H1 (cell line): Measurements from ENCODE around the gene CCDC106. TPM values are rescaled to one million over a fixed set of nuclear protein-coding genes. Genes with fewer than 3 reads are reported as not detected.

Experiments
- CTCF ChIA-PET: fragments of 300-600 bp; sonication (Branson Sonifier 250); formaldehyde crosslinking; loops from one replicate; lab custom pipeline; 2021; ENCODE audit not compliant: partially characterized antibody; lab: Charles Lee
- POLR2A ChIA-PET: fragments of 300-600 bp; sonication (Branson Sonifier 250); formaldehyde crosslinking; loops from one replicate; lab custom pipeline; 2021; ENCODE audit warnings: inconsistent platforms; ENCODE audit not compliant: partially characterized antibody; lab: Charles Lee
- DNase-seq, 2 experiments: peaks; one replicate each; pipeline versions ENCODE4 v3.0.0 to v3.0.0-alpha.2; 2010 to 2022; ENCODE audit warnings: low spot score in 2 of 2, low read depth in 1 of 2, mixed read lengths in 1 of 2
- FAIRE-seq: peaks from 2 replicates; lab custom pipeline; 2011; peaks lifted over from hg19 to GRCh38; lab: Jason Lieb, UNC
- H2AFZ ChIP-seq: 2 replicates; pipeline ENCODE4 v1.8.1; 2012; ENCODE audit warnings: low read length, inconsistent platforms
- H2AK5ac ChIP-seq: 2 replicates; pipeline ENCODE4 v1.6.1; 2013; ENCODE audit warnings: low read depth, low read length
- H2BK120ac ChIP-seq: replicated peaks from 2 replicates; pipeline ENCODE3; 2013; ENCODE audit warnings: low read depth, low read length, inconsistent platforms
- H2BK12ac ChIP-seq: 2 replicates; pipeline ENCODE4 v1.6.1; 2013; ENCODE audit warnings: low read depth, low read length
- H2BK15ac ChIP-seq: 2 replicates; pipeline ENCODE4 v1.6.1; 2013; ENCODE audit warnings: low read length
- H2BK20ac ChIP-seq: 2 replicates; pipeline ENCODE4 v1.6.1; 2013; ENCODE audit warnings: low read length
- H2BK5ac ChIP-seq: 2 replicates; pipeline ENCODE4 v1.6.1; 2013; ENCODE audit warnings: low read depth, low read length
- H3K14ac ChIP-seq: 2 replicates; pipeline ENCODE4 v1.6.1; 2013; ENCODE audit warnings: inconsistent platforms; ENCODE audit not compliant: insufficient read length
- H3K18ac ChIP-seq: 2 replicates; pipeline ENCODE4 v1.6.1; 2013; ENCODE audit warnings: low read length; ENCODE audit errors: extremely low read depth
- H3K23ac ChIP-seq: 2 replicates; pipeline ENCODE4 v1.6.1; 2013; ENCODE audit warnings: inconsistent platforms; ENCODE audit not compliant: insufficient read length
- H3K23me2 ChIP-seq: 2 replicates; pipeline ENCODE4 v1.6.1; 2013; ENCODE audit warnings: low read depth, low read length
- H3K27ac ChIP-seq: 2 replicates; pipeline ENCODE4 v1.6.1; 2011; ENCODE audit warnings: low read depth, low read length, inconsistent platforms
- H3K27me3 ChIP-seq, 4 experiments: replicated peaks in 1 of 4; 1 replicate in 1 of 4; 2 replicates in 3 of 4; pipeline versions ENCODE4 v1.6.1 to v1.8.1; 2011 to 2013; ENCODE audit warnings: low read length in 3 of 4, mild to moderate bottlenecking in 3 of 4, inconsistent platforms in 2 of 4, mixed read lengths in 2 of 4, moderate library complexity in 1 of 4; ENCODE audit not compliant: control insufficient read depth in 3 of 4, insufficient read depth in 3 of 4; ENCODE audit errors: extremely low read depth in 1 of 4
- H3K36me3 ChIP-seq, 4 experiments: 2 replicates each; pipeline versions ENCODE4 v1.6.1 to v1.8.1; 2011 to 2013; ENCODE audit warnings: mild to moderate bottlenecking in 4 of 4, low read length in 3 of 4, moderate library complexity in 2 of 4, control low read depth in 1 of 4, inconsistent platforms in 1 of 4; ENCODE audit not compliant: insufficient read depth in 4 of 4, control insufficient read depth in 2 of 4
- H3K4ac ChIP-seq: replicated peaks from 2 replicates; pipeline ENCODE3; 2013; ENCODE audit warnings: low read length, low read depth, mixed read lengths, inconsistent platforms; ENCODE audit not compliant: insufficient read length
- H3K4me1 ChIP-seq, 4 experiments: replicated peaks in 1 of 4; 1 replicate in 1 of 4; 2 replicates in 3 of 4; pipeline versions ENCODE4 v1.6.1 to v1.8.1; 2011 to 2013; ENCODE audit warnings: low read length in 3 of 4, inconsistent platforms in 2 of 4, mixed read lengths in 1 of 4; ENCODE audit not compliant: insufficient read depth in 4 of 4, control insufficient read depth in 3 of 4
- H3K4me2 ChIP-seq, 2 experiments: 2 replicates each; pipeline versions ENCODE4 v1.6.1 to v1.8.1; 2011 to 2013; ENCODE audit warnings: low read depth in 2 of 2, low read length in 2 of 2, control low read depth in 1 of 2, inconsistent platforms in 1 of 2, mild to moderate bottlenecking in 1 of 2; ENCODE audit not compliant: insufficient read depth in 1 of 2
- H3K4me3 ChIP-seq, 4 experiments: fragments of 200-600, 300-600 bp in 1 of 4; sonication (generic), shearing (Covaris generic), sonication (Bioruptor Twin) in 1 of 4; 2 replicates each; pipeline versions ENCODE4 v1.5.1 to v1.8.1; 2011 to 2016; ENCODE audit warnings: low read length in 4 of 4, low read depth in 3 of 4, control low read depth in 2 of 4, inconsistent platforms in 2 of 4, mild to moderate bottlenecking in 2 of 4, mixed read lengths in 1 of 4, moderate library complexity in 1 of 4; ENCODE audit not compliant: insufficient read depth in 2 of 4; ENCODE audit errors: extremely low read depth in 1 of 4
- H3K56ac ChIP-seq: replicated peaks from 2 replicates; pipeline ENCODE3; 2013; ENCODE audit warnings: low read depth, mild to moderate bottlenecking, mixed read lengths, low read length, inconsistent platforms; ENCODE audit not compliant: insufficient read length
- H3K79me1 ChIP-seq: 2 replicates; pipeline ENCODE4 v1.6.1; 2013; ENCODE audit warnings: low read depth, low read length, control low read depth
- H3K79me2 ChIP-seq, 2 experiments: 2 replicates each; pipeline versions ENCODE4 v1.6.1 to v1.8.1; 2012 to 2013; ENCODE audit warnings: low read length in 2 of 2, mild to moderate bottlenecking in 2 of 2, inconsistent platforms in 1 of 2; ENCODE audit not compliant: insufficient read depth in 2 of 2, control insufficient read depth in 1 of 2
- H3K9ac ChIP-seq, 4 experiments: replicated peaks in 1 of 4; 1 replicate in 1 of 4; 2 replicates in 3 of 4; pipeline versions ENCODE4 v1.6.1 to v1.8.1; 2011 to 2013; ENCODE audit warnings: low read depth in 3 of 4, low read length in 3 of 4, control low read depth in 2 of 4, mild to moderate bottlenecking in 2 of 4, moderate library complexity in 2 of 4, inconsistent platforms in 1 of 4; ENCODE audit errors: extremely low read depth in 1 of 4
- H3K9me3 ChIP-seq, 2 experiments: 2 replicates each; pipeline versions ENCODE4 v1.6.1 to v1.8.1; 2012 to 2013; ENCODE audit warnings: mild to moderate bottlenecking in 2 of 2, moderate library complexity in 2 of 2, control low read depth in 1 of 2, inconsistent platforms in 1 of 2, low read depth in 1 of 2, low read length in 1 of 2, mixed read lengths in 1 of 2; ENCODE audit not compliant: insufficient read depth in 2 of 2
- H4K20me1 ChIP-seq, 2 experiments: replicated peaks in 1 of 2; 2 replicates each; pipeline versions ENCODE3 to v1.8.1; 2011 to 2013; ENCODE audit warnings: inconsistent platforms in 2 of 2, low read length in 2 of 2, mild to moderate bottlenecking in 1 of 2; ENCODE audit not compliant: insufficient read depth in 2 of 2, control insufficient read depth in 1 of 2
- H4K5ac ChIP-seq: 2 replicates; pipeline ENCODE4 v1.6.1; 2013; ENCODE audit warnings: low read length, low read depth, mixed read lengths, inconsistent platforms; ENCODE audit not compliant: insufficient read length
- H4K8ac ChIP-seq: 2 replicates; pipeline ENCODE4 v1.8.0; 2013; ENCODE audit warnings: mild to moderate bottlenecking, moderate library complexity, low read length, inconsistent platforms; ENCODE audit not compliant: insufficient read depth; ENCODE audit errors: extremely low read depth
- H4K91ac ChIP-seq: replicated peaks from 2 replicates; pipeline ENCODE3; 2013; ENCODE audit warnings: low read length, mixed read lengths, inconsistent platforms; ENCODE audit not compliant: insufficient read length
- CBX5 ChIP-seq: fragments of 300-800, 300-1000 bp; sonication (generic); IDR thresholded peaks from 2 replicates; pipeline ENCODE4 v1.7.1; 2016; ENCODE audit warnings: antibody characterized with exemption, low read length, low read depth
- CREB1 ChIP-seq: IDR thresholded peaks from 2 replicates; pipeline ENCODE4 v1.6.1; 2012; ENCODE audit warnings: inconsistent platforms
- CTBP2 ChIP-seq: IDR thresholded peaks from 2 replicates; pipeline ENCODE4 v1.7.0; 2011; ENCODE audit warnings: borderline replicate concordance, mild to moderate bottlenecking, moderate library complexity, mixed read lengths, low read length; ENCODE audit not compliant: insufficient read depth, insufficient read length
- EP300 ChIP-seq, 2 experiments: IDR thresholded peaks; 1 replicate in 1 of 2; 2 replicates in 1 of 2; pipeline ENCODE4 v1.6.1; 2011 to 2012; ENCODE audit warnings: low read depth in 2 of 2, low read length in 2 of 2, mild to moderate bottlenecking in 2 of 2, borderline replicate concordance in 1 of 2, inconsistent platforms in 1 of 2, moderate library complexity in 1 of 2
- PHF8 ChIP-seq: fragments of 200-600 bp; sonication (generic); conservative IDR thresholded peaks from 2 replicates; pipeline ENCODE4 v1.7.1; 2012; ENCODE audit warnings: low read depth, mild to moderate bottlenecking, inconsistent platforms, low read length, moderate library complexity
- RAD21 ChIP-seq, 2 experiments: IDR thresholded peaks in 1 of 2; conservative IDR thresholded peaks in 1 of 2; 2 replicates each; pipeline ENCODE4 v1.6.1; 2011; ENCODE audit warnings: low read depth in 2 of 2, low read length in 2 of 2, improper control_type of control experiment in 1 of 2, inconsistent platforms in 1 of 2, mild to moderate bottlenecking in 1 of 2, moderate library complexity in 1 of 2
- RXRA ChIP-seq: IDR thresholded peaks from 2 replicates; pipeline ENCODE4 v1.6.1; 2011; ENCODE audit warnings: low read depth, mild to moderate bottlenecking, low read length, moderate library complexity; ENCODE audit not compliant: insufficient read depth
- WGBS, 2 experiments: shearing (Covaris generic) in 1 of 2; methylation state at CpG; one replicate each; pipeline versions ENCODE4 v1.1.6 to v1.1.7; 2013 to 2015; ENCODE audit warnings: low lambda C conversion rate in 2 of 2, mixed read lengths in 2 of 2, inconsistent platforms in 1 of 2, low coverage in 1 of 2, missing lambda C conversion rate in 1 of 2; ENCODE audit not compliant: insufficient replicate concordance in 2 of 2, insufficient coverage in 1 of 2, insufficient read length in 1 of 2; ENCODE audit errors: extremely low coverage in 1 of 2, missing lambda C conversion rate in 1 of 2; 5-methylcytosine and 5-hydroxymethylcytosine counted together
- polyA plus RNA-seq, 7 experiments: library from polyadenylated mRNA; depleted of rRNA in 3 of 7; stranded (reverse) in 5 of 7; unstranded in 2 of 7; fragments of >200 nt in 5 of 7; fragments of 200-250 nt in 2 of 7; gene quantifications; 1 replicate in 5 of 7; 2 replicates in 1 of 7; 4 replicates in 1 of 7; pipeline versions ENCODE4 v1.2.1 to v1.2.3, GENCODE V29; 2011 to 2013; ENCODE audit warnings: missing spikeins in 2 of 7, mixed read lengths in 2 of 7
- total RNA-seq: library from RNA; stranded (reverse); fragmentation: NEBNext Ultra II Directional; extraction: Animal tissue kit (Norgen Biotek cat#: 25700); gene quantifications from 2 replicates; pipeline ENCODE4 v1.2.1, GENCODE V29; 2021
- TF ChIP-seq, protein P1 (sequence below): IDR thresholded peaks from 2 replicates; pipeline ENCODE4 v1.6.1; 2011; ENCODE audit warnings: low read depth, mild to moderate bottlenecking, low read length; ENCODE audit not compliant: insufficient read depth

The CCDC106 gene
- total and polyA plus RNA-seq, 2 of the 8 experiments (the other 6 are each of a cell fraction or from before 2014, with no cell fraction given), result 12.0 to 20.1 TPM

DNA sequence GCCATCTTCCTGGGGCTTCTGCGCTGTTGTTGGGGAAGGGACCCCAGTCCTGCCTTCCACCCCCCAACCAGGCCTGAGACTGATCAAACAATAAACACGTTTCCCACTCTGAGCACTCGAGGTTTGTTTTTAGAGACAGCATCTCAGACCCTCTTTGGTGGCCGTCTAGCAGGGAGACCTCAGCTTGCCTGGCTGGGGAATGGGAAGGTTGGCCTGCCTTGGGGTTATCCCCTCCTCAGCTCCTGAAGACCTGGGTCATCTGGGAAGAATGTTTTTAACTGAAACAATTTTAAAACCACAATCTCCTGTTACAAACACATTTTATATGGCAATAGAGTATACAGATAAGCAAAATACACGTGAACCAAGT lies 2.5 kb upstream of the CCDC106 start:
- H4K91ac ChIP-seq, result no peak overlapping the region
- no peak for FAIRE-seq

More for the DNA sequence above, 2.5 kb upstream of the CCDC106 start:
- Histone ChIP-seq H3K9ac (no peak overlapping the region), H3K14ac (no peak overlapping the region), H3K4ac (no peak overlapping the region), H2BK120ac (no peak overlapping the region), H3K79me1 (peaks cover 11% of the 10 kb centered on the region), H2BK5ac (no peak overlapping the region), H4K5ac (no peak overlapping the region), H2AK5ac (no peak overlapping the region), H3K56ac (no peak overlapping the region), H3K4me1 (peaks cover 0 to 18% (median 10%) of the 10 kb centered on the region in 4 experiments; a peak in 6 of 7 replicates), H3K4me2 (no peak overlapping the region; a peak in 1 of 4 replicates), H2BK15ac (no peak overlapping the region), H3K79me2 (peaks cover 4 to 21% of the 10 kb centered on the region in 2 experiments; a peak in 3 of 4 replicates), H3K23me2 (peaks cover 35% of the 10 kb centered on the region), H2BK20ac (no peak overlapping the region), H2AFZ (no peak overlapping the region), H3K18ac (no peak overlapping the region), H3K23ac (no peak overlapping the region), H3K27me3 (no peaks in the 10 kb centered on the region), H3K36me3 (peaks cover 7 to 13% (median 11%) of the 10 kb centered on the region in 4 experiments), H2BK12ac (no peak overlapping the region), H3K4me3 (no peak overlapping the region), H4K20me1 (peaks cover 0 to 4% of the 10 kb centered on the region in 2 experiments), H3K27ac (no peak overlapping the region), H4K8ac (no peak overlapping the region), H3K9me3 (no peaks in the 10 kb centered on the region)
- POLR2A ChIA-PET, result interaction anchor here (0.7 to 9.2 kb wide), 6 partner anchors 11 to 240 kb away, joined by 3 to 96 read pairs (median 3); partner anchors contain the start of genes FIZ1 and ZNF784
- WGBS, 2 experiments, result 88% methylated on average over 5 of the region's 5 CpGs; no CpG with 5 or more reads in 1 of the 2 experiments
- no peak for DNase-seq
- TF ChIP-seq RXRA, result no peak
- TF ChIP-seq CREB1, result no peak
- TF ChIP-seq, protein P1, sequence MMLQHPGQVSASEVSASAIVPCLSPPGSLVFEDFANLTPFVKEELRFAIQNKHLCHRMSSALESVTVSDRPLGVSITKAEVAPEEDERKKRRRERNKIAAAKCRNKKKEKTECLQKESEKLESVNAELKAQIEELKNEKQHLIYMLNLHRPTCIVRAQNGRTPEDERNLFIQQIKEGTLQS, result no peak
- no peak for TF ChIP-seq CBX5
- TF ChIP-seq EP300 (IDR thresholded peaks at IDR 0.05; ENCODE audit: borderline replicate concordance in 1 of 2, low read depth in 2 of 2, low read length in 2 of 2), result no peak
- TF ChIP-seq PHF8, result no peak
- no peak for TF ChIP-seq CTBP2
- TF ChIP-seq RAD21 (IDR thresholded peaks at IDR 0.05 in 1 of 2, conservative IDR thresholded peaks at IDR 0.05 in 1 of 2; ENCODE audit: low read depth in 2 of 2, low read length in 2 of 2), result no peak
- CTCF ChIA-PET, result interaction anchor here (4.0 to 6.9 kb wide), 3 partner anchors 7 to 14 kb away, joined by 18 to 56 read pairs (median 30); no protein-coding TSS in a partner anchor
